ENCODE data around the gene MINDY4. TPM values are rescaled to one million over a fixed set of nuclear protein-coding genes. Genes with fewer than 3 reads are reported as not detected.

Gene MINDY4
- total and polyA plus RNA-seq, 10 of the 15 experiments (the other 5 are each of a cell fraction or from before 2014, with no cell fraction given), result 0.10 to 0.90 (median 0.40) TPM

GRCh38 chr7:30898411-30898810 is 127.2 kb downstream of the MINDY4 start:
- no peaks in the 10 kb centered on the region for H4K20me1 ChIP-seq (ENCODE audit: control insufficient read depth, insufficient read depth)
- POLR2A ChIA-PET, result no interaction called here
- ATAC-seq (no peak), FAIRE-seq (no peak), DNase-seq (ENCODE audit: low read depth, low spot score) (no peak)
- no TSS peak for BruUV-seq (replicated peaks)
- no peaks in the 10 kb centered on the region for H3K36me3 ChIP-seq (ENCODE audit: control insufficient read depth in 2 of 2, insufficient read depth in 2 of 2, low read length in 1 of 2)
- SMC1A ChIA-PET (ENCODE audit: uncharacterized antibody, unreplicated experiment), result no interaction called here
- H3K27ac ChIP-seq (ENCODE audit: control insufficient read depth, insufficient read depth), result no peak overlapping the region
- in situ Hi-C loops (cut with MboI), result no loop called here
- no peaks in the 10 kb centered on the region for H3K9me3 ChIP-seq (replicated peaks; ENCODE audit: control insufficient read depth, insufficient read depth, low read length)
- no peaks in the 10 kb centered on the region for H3K79me2 ChIP-seq (ENCODE audit: control insufficient read depth, insufficient read depth, low read length)
- intact Hi-C loops (cut with micrococcal nuclease; ENCODE audit: unreplicated experiment), result no loop called here
- WGBS (ENCODE audit: insufficient coverage, insufficient replicate concordance, low lambda C conversion rate, missing lambda C conversion rate), result 35% methylated on average over 12 of the region's 12 CpGs
- H3K4me2 ChIP-seq (ENCODE audit: control insufficient read depth, insufficient read depth), result no peak overlapping the region
- H2AFZ ChIP-seq (ENCODE audit: control insufficient read depth, low read depth, low read length), result no peak overlapping the region
- RAD21 ChIA-PET (ENCODE audit: unreplicated experiment), result no interaction called here
- H3K4me3 ChIP-seq, result no peak overlapping the region
- peaks cover 0 to 2% of the 10 kb centered on the region in 2 experiments; a peak in 3 of 4 replicates for H3K27me3 ChIP-seq (replicated peaks in 1 of 2; ENCODE audit: control insufficient read depth in 2 of 2, insufficient read depth in 2 of 2, low read length in 1 of 2)
- no peak overlapping the region for H3K9ac ChIP-seq (ENCODE audit: control insufficient read depth, insufficient read depth, low read length)
- CTCF ChIA-PET, result interaction anchor here (0.7 kb wide), 1 partner anchor 132 kb away, joined by 3 read pairs; no protein-coding TSS in a partner anchor
- TF ChIP-seq EZH2 (IDR thresholded peaks at IDR 0.05; ENCODE audit: borderline replicate concordance, control insufficient read depth, low read depth, low read length) (no peak), RCOR1 (conservative IDR thresholded peaks at IDR 0.05; ENCODE audit: low read depth, low read length) (no peak), RB1 (IDR thresholded peaks at IDR 0.05; ENCODE audit: borderline replicate concordance) (no peak), NR2C2 (IDR thresholded peaks at IDR 0.05; ENCODE audit: borderline replicate concordance, control insufficient read depth, insufficient read length, low read depth) (no peak), IRF3 (IDR thresholded peaks at IDR 0.05) (no peak), CEBPZ (IDR thresholded peaks at IDR 0.05; ENCODE audit: low read depth, low read length) (no peak)
- no peaks in the 10 kb centered on the region for H3K4me1 ChIP-seq (ENCODE audit: control insufficient read depth, insufficient read depth, low read length)
